ENCODE measurements around the gene CALD1.

Gene CALD1

DNA sequence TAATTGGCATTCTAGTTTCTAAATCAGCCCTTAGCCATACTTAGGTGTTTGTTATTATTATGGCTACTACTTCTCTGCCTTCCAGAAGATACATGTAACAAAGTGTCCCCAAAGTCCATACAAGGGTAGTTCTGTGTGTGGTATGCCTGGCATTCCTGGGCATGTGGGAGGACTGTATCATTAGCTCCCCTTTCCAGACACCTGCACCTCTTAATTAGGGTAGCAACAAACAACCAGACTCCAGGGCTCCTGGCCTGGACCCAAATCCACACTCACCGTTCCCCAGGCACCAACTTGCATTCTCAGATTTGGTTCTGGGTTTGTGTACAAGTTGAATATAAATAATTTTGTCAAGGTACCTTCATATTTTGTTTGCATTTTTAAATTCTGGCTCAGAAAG, 15.5 kb upstream of the CALD1 start:
- TF ChIP-seq ZFX (IDR thresholded peaks at IDR 0.05; ENCODE audit: borderline replicate concordance), result no peak
- TF ChIP-seq, protein P1, sequence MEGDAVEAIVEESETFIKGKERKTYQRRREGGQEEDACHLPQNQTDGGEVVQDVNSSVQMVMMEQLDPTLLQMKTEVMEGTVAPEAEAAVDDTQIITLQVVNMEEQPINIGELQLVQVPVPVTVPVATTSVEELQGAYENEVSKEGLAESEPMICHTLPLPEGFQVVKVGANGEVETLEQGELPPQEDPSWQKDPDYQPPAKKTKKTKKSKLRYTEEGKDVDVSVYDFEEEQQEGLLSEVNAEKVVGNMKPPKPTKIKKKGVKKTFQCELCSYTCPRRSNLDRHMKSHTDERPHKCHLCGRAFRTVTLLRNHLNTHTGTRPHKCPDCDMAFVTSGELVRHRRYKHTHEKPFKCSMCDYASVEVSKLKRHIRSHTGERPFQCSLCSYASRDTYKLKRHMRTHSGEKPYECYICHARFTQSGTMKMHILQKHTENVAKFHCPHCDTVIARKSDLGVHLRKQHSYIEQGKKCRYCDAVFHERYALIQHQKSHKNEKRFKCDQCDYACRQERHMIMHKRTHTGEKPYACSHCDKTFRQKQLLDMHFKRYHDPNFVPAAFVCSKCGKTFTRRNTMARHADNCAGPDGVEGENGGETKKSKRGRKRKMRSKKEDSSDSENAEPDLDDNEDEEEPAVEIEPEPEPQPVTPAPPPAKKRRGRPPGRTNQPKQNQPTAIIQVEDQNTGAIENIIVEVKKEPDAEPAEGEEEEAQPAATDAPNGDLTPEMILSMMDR (IDR thresholded peaks at IDR 0.05), result no peak
- no peak overlapping the region for H3K27ac ChIP-seq

DNA sequence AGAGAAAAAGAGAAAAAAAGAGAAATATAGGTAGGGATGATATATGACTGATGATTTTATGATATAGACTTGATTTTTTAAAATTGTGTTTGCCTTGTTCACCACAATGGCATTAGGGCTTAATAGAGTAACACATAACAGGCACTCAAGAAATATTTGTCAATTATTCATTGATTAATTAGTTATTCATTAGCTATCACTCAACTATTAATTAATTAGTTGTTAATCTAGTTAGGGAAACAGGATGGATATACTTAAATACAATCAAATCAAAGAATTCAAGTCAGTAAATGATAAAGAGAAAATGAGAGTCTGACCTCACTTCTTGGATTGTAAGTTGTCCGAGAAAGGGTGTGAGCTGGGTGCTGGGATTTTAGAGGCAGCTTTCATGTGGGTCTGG, 15.1 kb upstream of the CALD1 start:
- H3K27ac ChIP-seq, result no peak overlapping the region
- TF ChIP-seq ZFX (IDR thresholded peaks at IDR 0.05; ENCODE audit: borderline replicate concordance), result no peak
- TF ChIP-seq, protein P1 (IDR thresholded peaks at IDR 0.05), result no peak

GRCh38 chr7:134766779-134767519, 12.5 kb upstream of the CALD1 start:
- TF ChIP-seq ZFX (IDR thresholded peaks at IDR 0.05; ENCODE audit: borderline replicate concordance), result no peak
- TF ChIP-seq, protein P1 (IDR thresholded peaks at IDR 0.05), result no peak
- no peak overlapping the region for H3K27ac ChIP-seq

GRCh38 chr7:134767520-134768168, 11.8 kb upstream of the CALD1 start:
- TF ChIP-seq, protein P1 (IDR thresholded peaks at IDR 0.05), result no peak
- no peak for TF ChIP-seq ZFX (IDR thresholded peaks at IDR 0.05; ENCODE audit: borderline replicate concordance)
- H3K27ac ChIP-seq, result no peak overlapping the region

DNA sequence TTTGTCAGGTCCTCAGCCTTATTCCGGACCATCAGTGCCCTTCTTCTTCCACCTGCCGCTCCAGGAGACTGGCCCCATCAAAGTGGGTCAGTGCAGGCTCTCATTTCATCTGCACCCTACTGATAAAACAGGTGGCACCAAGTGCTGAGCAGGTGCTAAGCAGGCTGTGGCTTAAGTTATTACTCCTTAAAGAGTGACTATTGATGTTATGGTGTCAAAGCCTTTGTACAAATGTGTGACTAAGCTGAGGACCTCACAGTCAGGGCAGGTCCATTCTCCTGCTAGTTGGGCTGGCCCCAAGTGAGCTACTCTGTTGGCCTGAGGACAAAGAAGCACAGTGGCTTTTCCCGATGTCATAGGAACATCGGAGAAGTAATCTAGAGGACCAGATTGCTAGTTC, 11.2 kb upstream of the CALD1 start:
- no peak overlapping the region for H3K27ac ChIP-seq
- TF ChIP-seq, protein P1 (IDR thresholded peaks at IDR 0.05), result no peak
- no peak for TF ChIP-seq ZFX (IDR thresholded peaks at IDR 0.05; ENCODE audit: borderline replicate concordance)

- TF ChIP-seq, protein P1 (IDR thresholded peaks at IDR 0.05), result no peak
- TF ChIP-seq ZFX (IDR thresholded peaks at IDR 0.05; ENCODE audit: borderline replicate concordance), result no peak
- H3K27ac ChIP-seq, result no peak overlapping the region
Measured at GRCh38 chr7:134770676-134771075, 8.8 kb upstream of the CALD1 start.

- TF ChIP-seq ZFX (IDR thresholded peaks at IDR 0.05; ENCODE audit: borderline replicate concordance), result no peak
- TF ChIP-seq, protein P1 (IDR thresholded peaks at IDR 0.05), result no peak
- no peak overlapping the region for H3K27ac ChIP-seq
Measured at GRCh38 chr7:134771111-134771510, 8.3 kb upstream of the CALD1 start.
